Stomach (tissue), 4 donors: Measurements from ENCODE around the gene LACTB.

Source experiments
- EP300 ChIP-seq: sonication (generic); formaldehyde crosslinking; IDR thresholded peaks from one replicate; pipeline ENCODE4 v1.6.1; 2017; ENCODE audit warnings: antibody characterized with exemption
- POLR2A ChIP-seq, 4 donors: fragments of 450-650 bp; IDR thresholded peaks; one replicate each; pipeline ENCODE4 v1.6.1; 2016; ENCODE audit warnings: antibody characterized with exemption in 4 of 4, control low read depth in 2 of 4, mild to moderate bottlenecking in 1 of 4, moderate library complexity in 1 of 4
- POLR2AphosphoS5 ChIP-seq, 3 donors: sonication (generic); formaldehyde crosslinking; IDR thresholded peaks; one replicate each; pipeline ENCODE4 v1.6.1; 2016; ENCODE audit warnings: antibody characterized with exemption in 3 of 3
- TF ChIP-seq, protein P1 (sequence below), 7 experiments: fragments of 450-650 bp in 4 of 7; fragments of 200-600 bp in 3 of 7; sonication (generic) in 3 of 7; IDR thresholded peaks; one replicate each; pipeline ENCODE4 v1.5.1; 2016 to 2019; ENCODE audit warnings: antibody characterized with exemption in 7 of 7, control low read depth in 2 of 7, mild to moderate bottlenecking in 1 of 7

DNA sequence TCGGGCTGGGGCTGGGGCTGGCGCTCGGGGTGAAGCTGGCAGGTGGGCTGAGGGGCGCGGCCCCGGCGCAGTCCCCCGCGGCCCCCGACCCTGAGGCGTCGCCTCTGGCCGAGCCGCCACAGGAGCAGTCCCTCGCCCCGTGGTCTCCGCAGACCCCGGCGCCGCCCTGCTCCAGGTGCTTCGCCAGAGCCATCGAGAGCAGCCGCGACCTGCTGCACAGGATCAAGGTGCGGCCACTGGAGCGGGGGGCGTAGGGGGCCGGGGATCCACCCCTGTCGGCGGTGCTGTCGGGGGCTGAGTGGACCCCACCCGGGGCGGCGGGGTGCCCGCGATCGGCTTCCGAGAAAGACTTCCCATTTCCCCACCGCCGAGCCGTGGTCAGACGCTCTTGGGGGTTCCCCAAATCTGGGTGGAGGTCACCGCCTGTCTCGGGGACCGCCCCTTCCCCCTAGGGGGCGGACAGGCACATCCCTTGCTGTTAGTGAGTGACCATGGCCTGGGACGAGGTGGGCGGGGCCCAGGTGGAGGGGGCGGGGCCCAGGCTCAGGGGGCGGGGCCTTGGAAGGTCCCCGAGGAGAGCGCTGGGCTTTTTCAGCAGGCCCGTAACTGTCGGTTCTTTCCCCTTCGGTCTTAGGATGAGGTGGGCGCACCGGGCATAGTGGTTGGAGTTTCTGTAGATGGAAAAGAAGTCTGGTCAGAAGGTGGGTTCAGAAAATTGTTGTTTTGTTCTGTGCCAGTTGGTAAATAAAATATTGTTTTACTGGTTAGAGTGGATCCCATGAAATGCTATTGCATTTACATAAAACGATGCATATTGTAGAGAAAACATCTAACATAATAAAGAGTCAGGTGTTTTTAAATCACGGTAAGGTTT, 578 bp downstream of the LACTB start:
- TF ChIP-seq, protein P1, sequence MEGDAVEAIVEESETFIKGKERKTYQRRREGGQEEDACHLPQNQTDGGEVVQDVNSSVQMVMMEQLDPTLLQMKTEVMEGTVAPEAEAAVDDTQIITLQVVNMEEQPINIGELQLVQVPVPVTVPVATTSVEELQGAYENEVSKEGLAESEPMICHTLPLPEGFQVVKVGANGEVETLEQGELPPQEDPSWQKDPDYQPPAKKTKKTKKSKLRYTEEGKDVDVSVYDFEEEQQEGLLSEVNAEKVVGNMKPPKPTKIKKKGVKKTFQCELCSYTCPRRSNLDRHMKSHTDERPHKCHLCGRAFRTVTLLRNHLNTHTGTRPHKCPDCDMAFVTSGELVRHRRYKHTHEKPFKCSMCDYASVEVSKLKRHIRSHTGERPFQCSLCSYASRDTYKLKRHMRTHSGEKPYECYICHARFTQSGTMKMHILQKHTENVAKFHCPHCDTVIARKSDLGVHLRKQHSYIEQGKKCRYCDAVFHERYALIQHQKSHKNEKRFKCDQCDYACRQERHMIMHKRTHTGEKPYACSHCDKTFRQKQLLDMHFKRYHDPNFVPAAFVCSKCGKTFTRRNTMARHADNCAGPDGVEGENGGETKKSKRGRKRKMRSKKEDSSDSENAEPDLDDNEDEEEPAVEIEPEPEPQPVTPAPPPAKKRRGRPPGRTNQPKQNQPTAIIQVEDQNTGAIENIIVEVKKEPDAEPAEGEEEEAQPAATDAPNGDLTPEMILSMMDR (IDR thresholded peaks at IDR 0.05) = no peak
- TF ChIP-seq POLR2A (IDR thresholded peaks at IDR 0.05) = no peak
- TF ChIP-seq POLR2AphosphoS5 (IDR thresholded peaks at IDR 0.05) = peak in 2 of 3 donors; percentile 52 to 68
- TF ChIP-seq EP300 = no peak
